NCI-H1092 (cell line): ENCODE data around the gene NUP188.
A peak's percentile ranks its signal among the peaks of the same experiment; 100 is the strongest.
"Not testable (repeated sequence)": the region's sequence is repeated elsewhere in the genome, so short reads cannot be mapped to it uniquely, and the experiment has no call there.

Experiments used
- DNase-seq: peaks from one replicate; lab custom pipeline; 2025; lab: John Stamatoyannopoulos, UW

Gene NUP188

DNA sequence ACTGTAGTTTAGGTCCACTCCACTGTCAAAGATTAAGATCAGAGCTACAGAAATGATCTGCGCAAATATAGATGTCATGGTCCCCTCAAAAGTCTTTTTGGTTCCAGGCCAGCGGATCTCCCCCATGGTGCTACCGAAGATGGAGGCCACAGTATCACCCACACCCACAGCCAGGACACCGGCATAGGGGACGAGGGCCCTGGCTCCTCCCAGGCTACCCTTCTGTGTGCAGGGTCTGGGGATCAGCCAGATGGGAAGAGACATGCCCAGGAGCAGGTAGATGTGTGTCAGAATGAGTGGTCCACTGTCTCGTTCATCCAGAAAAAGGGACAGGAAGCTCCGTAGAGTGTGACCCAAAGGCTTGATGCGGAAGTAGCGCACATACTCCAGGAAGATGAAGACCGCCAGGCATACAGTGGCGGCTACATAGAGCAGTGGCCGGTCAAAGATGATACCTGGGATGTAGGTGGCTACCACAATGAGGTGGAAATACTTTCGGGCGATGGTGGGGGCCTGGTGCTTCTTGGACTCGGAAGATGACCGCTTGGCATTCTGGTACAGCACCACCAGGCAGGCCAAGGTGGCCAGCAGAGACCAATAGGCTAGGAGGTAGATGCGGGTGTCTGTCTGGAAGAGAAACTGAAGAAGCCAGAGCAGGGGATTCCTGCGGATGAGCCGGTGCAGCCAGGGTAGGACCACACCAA lies 1.5 kb upstream of the NUP188 start:
- DNase-seq = no peak

DNA sequence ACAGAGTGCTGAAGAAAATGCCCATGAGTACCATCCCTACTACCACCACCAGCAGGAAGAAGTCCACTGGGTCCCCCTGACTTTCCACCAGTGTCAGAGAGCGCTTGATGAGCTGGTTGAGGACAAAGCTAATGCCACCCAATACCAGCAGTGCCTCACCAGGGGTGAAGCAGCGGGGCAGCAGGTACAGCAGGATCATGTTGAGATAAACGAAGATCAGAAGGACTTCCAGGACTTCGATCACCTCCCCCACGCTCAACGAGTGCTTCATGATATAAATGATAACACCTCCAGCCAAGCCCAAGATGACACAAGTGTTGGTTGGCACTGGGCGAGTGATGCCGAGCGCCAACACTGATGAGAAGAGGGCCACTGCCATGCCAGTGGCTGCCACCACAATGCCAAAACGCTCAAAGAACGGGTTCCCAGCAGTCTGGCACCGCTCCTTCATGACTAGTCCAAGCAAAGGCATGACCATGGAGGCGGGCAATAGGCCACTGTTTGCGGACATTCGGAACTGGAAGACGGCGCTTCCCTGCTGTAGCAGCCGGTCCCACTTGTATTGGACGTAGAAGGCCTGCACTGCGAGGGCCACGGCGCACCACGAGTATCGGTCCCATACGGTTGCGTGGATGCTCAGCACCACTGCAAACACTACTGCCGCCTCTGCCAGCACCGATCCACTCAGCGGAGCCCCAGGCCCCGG lies 775 bp upstream of the NUP188 start:
- no peak for DNase-seq

DNA sequence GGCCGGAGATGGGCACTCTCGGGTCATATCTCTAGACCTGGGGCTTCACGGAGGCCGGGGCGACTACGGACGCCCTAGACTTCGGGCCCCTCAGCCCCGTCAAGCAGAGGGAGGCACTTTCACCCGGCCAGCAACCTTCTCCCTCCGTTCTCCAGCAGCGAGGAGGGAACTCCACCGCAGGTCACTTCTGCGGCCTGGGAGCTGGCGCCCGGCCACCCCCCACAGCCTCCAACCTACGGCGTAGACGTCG lies 297 bp upstream of the NUP188 start:
- no peak for DNase-seq

DNA sequence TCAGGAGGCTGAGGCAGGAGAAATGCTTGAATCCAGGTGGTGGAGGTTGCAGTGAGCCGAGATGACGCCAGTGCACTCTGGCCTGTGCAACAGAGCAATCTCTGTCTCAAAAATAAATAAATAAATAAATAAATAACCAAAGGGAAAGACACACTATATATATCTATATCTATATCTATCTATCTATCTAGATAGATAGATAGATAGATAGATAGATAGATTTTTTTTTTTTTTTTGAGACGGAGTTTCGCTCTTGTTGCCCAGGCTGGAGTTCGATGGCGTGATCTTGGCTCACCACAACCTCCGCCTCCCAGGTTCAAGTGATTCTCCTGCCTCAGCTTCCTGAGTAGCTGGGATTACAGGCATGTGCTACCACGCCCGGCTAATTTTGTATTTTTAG lies 13.9 kb downstream of the NUP188 start:
- not testable (repeated sequence) for DNase-seq

DNA sequence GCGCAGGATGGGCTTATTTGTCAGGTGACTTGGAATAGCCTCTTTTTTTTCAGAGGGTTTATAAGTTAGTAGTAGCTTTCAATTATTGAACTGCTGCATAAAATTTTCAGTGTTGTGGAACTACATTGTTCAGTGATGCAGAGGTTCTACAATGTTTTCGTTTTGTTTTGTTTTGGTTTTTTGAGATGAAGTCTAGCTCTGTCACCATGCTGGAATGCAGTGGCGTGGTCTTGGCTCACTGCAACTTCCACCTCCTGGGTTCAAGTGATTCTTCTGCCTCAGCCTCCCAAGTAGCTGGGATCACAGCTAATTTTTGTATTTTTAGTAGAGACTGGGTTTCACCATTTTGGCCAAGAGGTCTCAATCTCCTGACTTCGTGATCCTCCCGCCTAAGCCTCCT lies 22.0 kb downstream of the NUP188 start:
- no peak for DNase-seq

DNA sequence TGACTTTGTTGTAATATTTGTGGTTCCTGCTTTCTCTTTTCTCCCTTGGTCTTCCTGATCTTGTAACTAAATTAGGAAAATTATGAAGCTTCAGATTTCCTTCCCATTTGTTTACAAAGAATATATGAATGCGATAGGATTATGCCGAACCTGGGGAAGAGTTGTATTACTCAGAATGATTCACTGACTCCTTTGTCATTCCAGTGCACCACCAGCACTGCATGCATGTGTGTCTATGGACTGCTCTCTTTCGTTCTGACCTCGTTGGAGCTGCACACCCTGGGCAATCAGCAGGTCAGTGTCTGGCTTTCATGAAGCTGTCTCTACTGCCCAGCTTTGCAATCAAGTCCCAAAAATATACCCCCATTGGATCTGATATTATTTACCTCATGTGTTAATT lies 25.5 kb downstream of the NUP188 start:
- no peak for DNase-seq

DNA sequence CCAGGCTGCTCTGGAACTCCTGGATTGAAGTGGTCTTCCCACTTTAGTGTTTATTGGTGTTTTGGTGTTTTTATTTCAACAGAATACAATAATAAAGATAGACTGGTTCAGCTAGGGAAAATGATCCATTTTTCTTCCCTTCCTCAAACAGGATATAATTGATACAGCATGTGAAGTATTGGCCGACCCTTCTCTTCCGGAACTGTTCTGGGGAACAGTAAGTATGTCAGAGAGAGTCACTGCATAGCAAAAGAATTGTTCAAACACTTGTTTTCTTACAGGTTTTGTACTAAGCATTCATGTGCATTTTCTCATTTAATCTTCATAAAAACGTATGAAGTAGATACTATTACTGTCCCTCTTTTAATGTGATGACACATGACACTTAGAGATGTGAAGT lies 31.6 kb downstream of the NUP188 start:
- DNase-seq = no peak

DNA sequence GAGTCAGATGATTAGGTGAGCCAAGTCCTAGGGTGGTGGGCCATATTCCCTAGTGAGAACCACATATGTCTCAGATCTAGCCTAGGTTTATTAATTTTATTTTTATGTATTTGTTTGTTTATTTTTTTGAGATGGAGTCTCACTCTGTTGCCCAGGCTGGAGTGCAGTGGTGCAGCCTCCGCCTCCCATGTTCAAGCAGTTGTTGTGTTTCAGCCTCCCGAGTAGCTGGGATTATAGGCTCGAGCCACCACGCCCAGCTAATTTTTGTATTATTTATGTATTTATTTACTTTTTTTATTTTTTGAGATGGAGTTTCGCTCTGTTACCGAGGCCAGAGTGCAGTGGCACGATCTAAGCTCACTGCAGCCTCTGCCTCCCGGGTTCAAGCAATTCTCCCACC lies 36.0 kb downstream of the NUP188 start:
- no peak for DNase-seq

DNA sequence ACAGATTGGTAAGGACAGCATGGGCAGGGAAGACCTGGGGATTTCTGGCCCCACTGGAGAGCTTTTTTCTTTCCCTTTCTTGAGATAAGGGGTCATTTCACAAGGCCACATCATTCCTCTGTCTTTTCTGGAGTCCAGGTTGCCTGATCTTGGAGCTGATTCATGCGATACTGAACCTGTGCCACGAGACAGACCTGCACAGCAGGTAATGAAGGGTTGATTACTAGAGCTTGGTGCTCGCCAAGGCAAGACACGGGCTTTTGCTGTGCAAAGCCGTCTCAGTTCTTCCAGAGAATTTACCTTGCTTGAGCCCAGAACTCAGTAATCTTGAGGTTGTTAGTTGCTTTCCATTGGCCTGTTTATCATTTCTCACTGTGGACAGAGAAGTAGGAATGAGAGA lies 39.2 kb downstream of the NUP188 start:
- no peak for DNase-seq

DNA sequence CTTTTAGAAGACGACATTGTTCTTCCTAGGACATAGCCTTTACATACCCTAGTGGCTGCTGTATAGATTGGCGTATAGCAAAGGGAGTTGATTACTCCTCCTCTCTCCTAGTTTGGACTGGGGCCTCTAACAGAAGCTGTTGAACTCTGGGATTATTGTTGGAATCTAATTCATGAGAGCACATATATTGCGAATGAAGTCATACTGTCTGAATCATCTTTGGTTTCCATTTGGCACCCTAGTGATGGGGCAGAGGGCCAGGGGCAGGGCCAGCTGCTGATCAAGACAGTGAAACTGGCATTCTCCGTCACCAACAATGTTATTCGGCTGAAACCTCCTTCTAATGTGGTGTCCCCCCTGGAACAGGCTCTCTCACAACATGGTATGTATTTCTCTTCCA lies 40.3 kb downstream of the NUP188 start:
- DNase-seq = no peak

DNA sequence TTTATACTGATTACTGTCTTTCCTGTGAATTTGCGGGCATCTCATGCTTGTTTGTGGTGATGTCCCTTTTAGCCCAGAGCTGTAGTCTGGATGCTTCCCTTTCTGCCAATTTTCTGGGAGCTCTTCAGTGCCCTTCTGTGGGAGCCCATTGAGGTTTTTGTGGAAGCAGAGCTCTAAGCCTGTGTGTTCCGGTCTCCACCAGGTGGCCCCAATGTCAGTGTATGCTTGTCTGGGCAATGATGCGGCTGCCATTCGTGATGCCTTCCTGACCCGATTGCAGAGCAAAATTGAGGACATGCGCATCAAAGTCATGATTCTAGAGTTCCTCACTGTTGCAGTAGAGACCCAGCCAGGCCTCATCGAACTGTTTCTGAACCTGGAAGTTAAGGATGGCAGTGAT lies 45.5 kb downstream of the NUP188 start:
- DNase-seq = no peak

DNA sequence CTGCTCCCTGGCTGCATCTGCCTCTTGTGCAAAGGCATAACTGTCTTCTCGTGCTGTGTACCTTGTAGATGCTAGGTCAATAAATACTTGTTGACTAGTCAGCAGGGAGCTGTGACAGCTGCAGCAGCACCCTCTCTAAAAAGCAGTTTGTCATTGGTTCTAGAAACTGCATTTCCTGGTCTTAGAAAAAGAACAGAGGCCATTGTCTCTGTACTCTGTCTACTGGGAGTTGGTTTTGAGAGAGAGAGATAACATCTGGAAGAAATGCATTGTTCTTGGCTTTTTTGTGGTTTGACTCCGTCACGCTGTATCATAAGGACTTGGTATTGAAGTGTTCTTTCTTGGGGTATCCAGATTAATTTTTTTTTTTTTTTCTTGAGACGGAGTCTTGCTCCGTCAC lies 48.3 kb downstream of the NUP188 start:
- DNase-seq = no peak

DNA sequence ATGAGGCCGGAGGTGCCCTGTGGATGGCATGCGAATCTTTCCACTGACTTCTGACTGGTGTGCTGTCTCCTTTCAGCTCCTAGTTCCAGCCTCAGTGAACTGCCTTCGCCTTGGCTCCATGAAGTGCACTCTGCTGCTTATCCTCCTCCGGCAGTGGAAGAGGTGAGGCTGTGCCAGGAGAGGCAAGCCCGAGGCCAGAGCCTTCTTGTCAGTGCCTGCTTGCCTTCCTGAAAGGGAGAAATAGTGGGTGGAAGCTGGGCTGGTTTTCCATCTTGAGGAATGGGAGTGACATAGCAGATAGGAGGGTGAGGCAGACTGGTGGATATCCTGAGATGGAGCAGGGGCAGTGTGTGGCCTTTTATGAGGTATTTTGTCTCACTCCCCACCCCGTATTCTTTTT lies 51.0 kb downstream of the NUP188 start:
- DNase-seq = no peak

DNA sequence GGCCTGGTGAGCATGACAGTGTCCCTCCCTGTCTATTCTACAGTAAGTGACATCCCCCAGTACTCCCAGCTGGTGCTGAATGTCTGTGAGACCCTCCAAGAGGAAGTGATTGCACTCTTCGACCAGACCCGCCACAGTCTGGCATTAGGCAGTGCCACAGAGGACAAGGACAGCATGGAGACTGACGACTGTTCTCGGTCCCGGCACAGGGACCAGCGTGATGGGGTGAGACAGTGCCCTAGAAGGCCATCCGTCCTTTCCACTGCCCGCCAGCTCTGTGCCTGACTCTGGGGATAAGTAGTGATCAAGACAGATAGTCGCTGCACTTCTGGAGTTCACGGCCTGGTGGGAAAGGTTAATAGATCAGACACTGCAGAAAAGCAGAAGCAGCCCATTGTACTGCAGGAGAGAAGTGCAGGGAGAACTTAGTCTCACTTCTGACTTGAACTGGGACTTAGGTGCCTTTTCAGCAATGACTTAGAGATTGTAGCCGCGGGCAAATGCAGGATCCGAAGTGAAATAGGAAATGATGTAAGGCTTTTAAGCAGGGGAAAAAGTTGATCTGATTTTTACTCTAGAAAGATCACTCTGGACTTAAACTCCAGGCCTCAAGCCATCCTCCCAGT lies 52.2 kb downstream of the NUP188 start:
- DNase-seq = no peak

DNA sequence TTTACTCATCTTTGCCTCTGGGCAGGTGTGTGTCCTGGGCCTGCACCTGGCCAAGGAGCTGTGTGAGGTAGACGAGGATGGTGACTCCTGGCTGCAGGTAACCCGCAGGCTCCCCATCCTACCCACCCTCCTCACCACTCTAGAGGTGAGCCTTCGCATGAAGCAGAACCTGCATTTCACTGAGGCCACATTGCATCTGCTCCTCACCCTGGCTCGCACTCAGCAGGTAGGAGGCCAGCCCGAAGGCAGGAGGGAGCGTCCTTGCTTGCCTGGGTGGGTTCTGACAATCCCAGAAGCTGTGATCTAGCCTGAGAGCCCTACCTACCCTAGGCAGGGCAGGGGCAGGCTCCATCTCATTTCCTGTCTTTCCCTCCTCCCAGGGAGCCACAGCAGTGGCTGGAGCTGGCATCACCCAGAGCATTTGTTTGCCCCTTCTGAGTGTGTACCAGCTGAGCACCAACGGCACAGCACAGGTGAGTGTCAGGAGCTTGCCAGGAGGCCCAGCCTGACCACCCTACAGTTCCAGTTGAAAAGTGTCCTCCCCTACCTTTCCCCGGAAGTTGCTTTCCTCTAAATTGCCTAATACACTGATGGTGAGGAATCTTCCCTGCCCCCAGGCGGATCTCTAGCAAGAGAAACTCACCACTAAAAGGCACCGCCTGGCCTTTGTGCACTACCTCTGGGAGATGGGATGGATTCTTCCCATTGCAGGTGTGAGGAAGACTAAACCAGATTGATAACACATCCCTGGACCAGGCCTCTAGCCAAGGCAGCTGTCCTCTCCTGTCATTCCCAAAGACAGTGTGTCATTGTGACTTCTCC lies 54.2 kb downstream of the NUP188 start:
- no peak for DNase-seq

DNA sequence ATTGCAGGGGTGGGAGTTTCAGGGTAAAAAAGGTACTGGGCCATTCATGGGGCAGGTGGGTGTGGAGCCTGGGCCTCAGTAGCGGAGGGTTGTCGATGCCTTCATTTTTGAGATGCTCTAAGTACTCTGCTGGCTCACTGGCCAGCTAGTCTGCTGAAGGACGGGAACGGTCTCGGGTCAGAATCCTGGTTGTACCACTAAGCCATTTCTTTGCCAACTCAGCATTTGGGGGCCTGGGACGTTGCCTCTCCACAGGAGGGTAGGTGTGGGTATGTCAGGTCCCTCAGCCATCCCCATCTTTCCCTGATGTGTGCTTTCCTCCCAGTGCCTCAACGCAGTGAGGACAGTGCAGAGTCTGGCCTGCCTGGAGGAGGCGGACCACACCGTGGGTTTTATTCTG lies 55.5 kb downstream of the NUP188 start:
- no peak for DNase-seq

DNA sequence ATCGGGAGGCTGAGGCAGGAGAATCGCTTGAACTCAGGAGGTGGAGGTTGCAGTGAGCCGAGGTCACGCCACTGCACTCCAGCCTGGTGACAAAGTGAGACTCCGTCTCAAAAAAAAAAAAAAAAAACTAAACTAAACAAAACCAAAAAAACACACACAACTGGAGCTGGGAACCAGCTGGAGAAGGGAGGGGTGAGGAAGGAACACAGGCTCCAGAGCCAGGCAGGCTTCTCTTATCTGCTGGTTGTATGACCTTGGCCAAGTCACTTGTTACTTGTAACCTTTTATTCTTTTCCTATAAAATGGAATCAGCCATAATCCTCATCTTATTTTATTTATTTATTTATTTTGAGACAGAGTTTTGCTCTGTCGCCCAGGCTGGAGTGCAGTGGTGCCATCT lies 56.7 kb downstream of the NUP188 start:
- DNase-seq = not testable (repeated sequence)

DNA sequence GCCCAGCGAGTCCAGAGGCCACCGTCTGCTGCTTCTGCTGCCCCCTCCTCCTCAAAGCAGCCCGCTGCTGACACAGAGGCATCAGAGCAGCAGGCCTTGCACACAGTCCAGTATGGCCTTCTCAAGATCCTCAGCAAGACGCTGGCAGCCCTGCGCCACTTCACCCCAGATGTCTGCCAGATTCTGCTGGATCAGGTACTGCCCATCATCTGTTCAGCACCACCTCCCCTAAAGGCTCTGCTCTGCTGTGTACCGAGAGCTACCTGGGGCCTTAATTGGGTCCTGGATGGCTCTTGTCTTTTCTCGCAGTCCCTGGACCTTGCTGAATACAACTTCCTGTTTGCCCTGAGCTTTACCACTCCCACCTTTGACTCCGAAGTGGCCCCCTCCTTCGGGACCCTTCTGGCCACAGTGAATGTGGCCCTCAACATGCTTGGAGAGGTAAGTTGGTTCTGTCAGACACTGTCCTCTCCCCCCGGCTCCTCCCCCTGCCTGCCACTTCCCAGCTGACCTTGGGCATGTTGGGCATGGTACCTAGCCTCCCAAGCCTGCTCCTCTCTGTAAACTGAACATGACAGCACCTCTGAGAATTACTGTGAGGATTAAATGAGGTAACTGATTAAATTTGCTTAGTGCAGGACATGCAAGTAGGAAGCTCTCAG lies 58.0 kb downstream of the NUP188 start:
- no peak for DNase-seq

DNA sequence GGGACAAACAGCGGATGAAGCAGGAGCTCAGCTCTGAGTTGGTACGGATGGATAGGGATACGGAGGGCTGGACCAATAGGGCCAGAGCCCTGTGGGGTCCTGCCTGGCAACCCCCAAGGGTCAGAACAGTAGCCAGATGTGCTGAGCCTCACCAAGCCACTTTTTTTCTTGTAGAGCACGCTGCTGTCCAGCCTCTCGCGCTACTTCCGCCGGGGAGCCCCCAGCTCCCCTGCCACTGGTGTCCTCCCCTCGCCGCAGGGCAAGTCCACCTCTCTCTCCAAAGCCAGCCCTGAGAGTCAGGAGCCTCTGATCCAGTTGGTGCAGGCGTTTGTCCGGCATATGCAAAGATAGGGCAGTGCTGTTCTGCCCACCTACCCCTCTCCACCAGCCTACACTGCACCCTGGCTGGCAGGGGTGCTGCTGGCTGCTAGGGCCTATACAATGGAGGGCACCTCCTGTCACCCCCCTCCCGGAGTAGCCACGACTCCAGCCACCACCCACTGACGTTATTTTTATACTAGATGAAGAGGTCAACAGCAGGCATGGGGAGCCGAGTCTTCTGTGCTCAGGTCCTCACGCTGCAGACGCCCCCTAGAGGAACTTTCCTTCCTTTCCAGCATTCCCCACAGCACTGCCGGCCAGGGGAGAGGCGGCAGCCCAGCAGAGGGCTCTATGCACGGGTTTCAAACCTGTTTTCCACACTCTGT lies 59.0 kb downstream of the NUP188 start:
- peak; percentile 42 for DNase-seq

DNA sequence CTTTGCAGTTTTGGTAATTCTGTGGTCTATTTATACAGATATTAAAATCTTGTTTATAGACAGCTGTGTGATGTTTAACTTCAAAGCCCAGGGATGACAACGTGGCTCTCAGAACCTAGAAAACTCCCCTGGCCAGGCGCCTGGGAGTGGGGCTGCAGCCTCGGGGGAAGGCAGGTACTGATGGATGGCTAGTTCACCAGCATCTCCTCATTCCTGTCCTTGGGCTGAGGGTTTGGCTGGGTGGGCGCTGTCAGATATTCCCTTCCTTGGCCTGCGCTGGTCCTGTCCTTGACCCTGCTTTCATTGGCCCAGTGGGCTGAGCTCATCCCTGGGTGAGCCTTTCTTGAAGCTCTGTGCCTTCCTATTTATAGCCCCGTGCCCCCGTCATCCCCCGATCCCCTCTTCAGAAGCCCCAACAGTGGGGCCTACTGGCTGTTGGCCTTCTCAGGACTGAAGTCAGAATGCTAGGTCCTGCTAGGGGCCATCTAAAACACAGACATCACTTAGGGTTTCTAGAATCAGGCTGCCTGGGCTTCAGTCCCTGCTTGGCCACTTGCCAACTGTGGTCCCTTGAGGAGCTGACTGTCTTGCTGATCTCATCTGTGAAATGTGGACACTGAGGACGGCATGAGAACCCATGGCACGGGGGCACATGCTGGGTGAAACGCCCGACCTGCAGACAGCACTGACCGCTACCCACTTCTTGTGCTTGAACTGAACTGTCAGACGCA lies 59.7 kb downstream of the NUP188 start:
- no peak for DNase-seq
